ENCODE measurements around the gene LRRC49.

- TF ChIP-seq ZNF317 (CRISPR knock-in tag; IDR thresholded peaks at IDR 0.05): no peak
- TF ChIP-seq TAF15 (IDR thresholded peaks at IDR 0.05; ENCODE audit: low read depth, low read length, poor library complexity, severe bottlenecking): no peak
- no peak for TF ChIP-seq CAMTA2 (CRISPR knock-in tag; IDR thresholded peaks at IDR 0.05; ENCODE audit: borderline replicate concordance)
Measured at GRCh38 chr15:70857562-70858285, 34.9 kb upstream of the LRRC49 start.

Data from HepG2 (cell line).